Bone marrow (tissue), 2 donors: ENCODE results near the gene TEDC1.
A peak's percentile ranks its signal among the peaks of the same experiment; 100 is the strongest.

ENCODE experiments used
- DNase-seq, 2 donors: peaks; one replicate each; lab custom pipeline; 2025; lab: John Stamatoyannopoulos, UW

Gene TEDC1

DNA sequence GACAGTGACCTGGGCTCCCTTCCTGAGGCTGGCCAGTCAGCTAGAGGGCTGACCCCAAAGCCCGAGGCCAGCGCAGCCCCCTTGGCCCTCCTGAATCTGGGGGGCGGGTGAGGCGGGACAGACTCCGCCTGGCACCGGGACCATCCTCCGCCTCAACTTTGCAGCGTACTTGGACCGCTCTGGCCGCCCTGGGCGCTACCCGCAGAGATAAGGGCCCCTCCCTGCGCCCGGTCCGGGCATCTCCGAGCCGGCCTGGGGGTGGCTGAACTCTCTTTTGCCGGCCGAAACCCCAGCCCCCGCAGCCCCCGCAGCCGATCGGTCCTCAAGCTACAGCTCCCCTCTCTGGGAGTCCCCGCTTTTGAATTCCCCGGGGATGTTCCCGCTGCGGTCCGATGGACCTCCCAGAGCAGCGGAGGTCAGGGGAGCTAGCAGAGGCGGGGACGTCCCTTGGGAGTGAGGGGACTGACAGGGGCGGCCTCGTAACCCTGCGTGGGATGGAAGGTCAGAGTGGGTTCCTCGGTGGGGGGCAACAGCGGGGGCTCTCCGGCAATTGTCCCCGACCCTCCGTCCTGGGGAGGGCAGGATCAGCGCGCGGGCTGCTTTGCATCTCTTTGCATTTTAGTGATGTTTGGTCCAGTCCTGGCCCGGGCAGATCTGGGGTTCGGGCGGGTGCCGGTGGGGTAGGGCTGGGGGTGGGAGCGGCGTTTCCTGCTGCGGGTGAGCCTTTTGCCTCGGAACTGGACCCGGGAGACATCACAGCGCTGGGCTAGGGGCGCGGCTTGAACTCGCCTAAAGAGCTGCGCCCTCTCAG, 4.7 kb upstream of the TEDC1 start, which contains the start of gene CRIP1:
Gene CRIP1, plus strand, starts transcription at position 724 of the 811 bp plus-strand sequence. CDS start 374 bp downstream, outside the sequence.
- no peak for DNase-seq

- peak in 1 of 2 donors; percentile 66 for DNase-seq
Observed at GRCh38 chr14:105486974-105487448, 4.0 kb upstream of the TEDC1 start.

DNA sequence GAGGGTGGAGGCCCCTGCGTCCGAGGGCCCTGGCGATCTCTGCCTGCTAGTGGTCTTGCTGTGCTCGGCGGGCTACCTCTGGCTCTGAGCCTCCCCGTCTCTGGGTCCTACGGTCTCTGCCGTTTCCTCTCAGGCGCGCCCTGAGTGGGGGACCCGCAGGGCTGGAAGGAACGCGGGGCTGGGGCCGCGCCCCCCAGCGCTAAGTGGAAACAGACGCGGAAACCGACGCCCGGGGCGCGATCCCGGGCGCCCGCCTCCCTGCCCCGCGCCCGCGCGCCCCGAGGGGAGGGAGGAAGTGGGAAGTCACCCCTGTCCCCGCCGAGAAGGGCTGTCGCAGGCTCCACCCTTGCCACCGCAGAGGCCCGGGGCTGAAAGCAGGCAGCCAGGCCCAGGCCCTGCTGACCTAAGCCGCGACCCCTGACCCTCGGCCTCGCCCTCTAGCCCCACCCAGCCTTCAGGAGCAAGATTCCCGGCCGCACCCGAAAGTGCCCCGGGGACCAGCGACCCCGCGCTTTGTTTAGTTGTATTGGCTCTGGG, 3.5 kb upstream of the TEDC1 start:
- DNase-seq: peak; percentile 33 to 66

DNA sequence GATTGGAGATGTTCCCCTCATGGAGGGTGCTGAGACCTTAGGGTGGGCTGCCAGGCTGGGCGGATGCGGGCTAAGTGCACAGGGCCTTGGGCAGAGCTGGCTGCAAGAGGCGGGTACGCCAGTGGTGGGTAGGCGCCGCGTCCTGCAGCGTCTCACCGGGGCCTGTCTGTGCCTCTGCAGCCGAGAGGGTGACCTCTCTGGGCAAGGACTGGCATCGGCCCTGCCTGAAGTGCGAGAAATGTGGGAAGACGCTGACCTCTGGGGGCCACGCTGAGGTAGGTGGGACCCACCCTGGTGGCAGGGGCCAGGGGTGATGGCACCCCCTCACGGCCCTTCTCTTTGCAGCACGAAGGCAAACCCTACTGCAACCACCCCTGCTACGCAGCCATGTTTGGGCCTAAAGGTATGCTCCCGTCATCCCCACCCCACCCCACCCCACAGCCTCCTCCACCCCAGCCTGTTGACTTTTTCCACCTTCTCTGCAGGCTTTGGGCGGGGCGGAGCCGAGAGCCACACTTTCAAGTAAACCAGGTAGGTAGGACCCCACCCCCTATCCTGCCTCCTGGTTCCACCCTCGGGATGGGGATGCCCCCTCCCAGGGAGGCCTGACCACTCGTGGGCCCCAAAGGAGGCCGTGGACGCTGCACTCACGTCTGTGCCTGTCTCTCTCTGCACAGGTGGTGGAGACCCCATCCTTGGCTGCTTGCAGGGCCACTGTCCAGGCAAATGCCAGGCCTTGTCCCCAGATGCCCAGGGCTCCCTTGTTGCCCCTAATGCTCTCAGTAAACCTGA, 2.9 kb upstream of the TEDC1 start:
- DNase-seq: no peak

- DNase-seq: no peak
Observed at GRCh38 chr14:105488781-105489541, 2.1 kb upstream of the TEDC1 start.

DNA sequence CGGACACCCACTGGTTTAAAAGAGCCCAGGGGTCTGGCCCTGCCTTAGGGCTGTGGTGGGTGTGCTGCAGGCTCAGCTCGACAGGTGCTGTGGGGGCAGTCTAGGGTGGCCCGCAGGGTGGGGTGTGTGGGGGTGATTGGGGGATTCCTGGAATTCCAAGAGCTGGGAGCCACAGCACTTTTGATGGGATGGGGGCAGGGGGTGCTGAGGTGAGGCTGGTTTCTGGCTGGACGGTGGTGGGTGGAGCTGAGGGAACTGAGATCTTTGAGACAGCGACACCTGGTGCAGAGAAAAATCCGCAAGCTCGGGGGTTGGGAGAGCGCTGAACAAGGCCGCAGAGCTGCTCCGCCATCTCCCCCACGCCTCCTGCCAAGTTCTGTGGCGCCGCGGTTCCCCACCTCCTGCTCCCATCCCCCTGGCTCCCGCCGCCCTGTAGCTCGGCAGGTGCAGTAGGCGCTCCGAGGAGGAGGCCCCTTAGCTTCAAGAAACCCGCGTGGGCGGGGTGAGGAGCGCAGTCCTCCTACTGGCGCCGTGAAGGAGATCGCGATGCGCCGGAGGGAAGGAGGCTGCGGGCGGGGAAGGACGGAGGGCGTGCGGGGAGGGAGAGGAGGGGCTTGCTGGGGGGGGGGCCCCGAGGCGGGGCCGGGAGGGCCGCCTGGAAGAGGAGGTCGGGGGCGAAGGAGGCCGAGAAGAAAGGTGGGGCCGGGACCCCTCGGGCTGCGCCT, 1.3 kb upstream of the TEDC1 start:
- peak; percentile 71 to 84 for DNase-seq

- DNase-seq: peak in 1 of 2 donors; percentile 73
Observed at GRCh38 chr14:105490267-105490571, 827 bp upstream of the TEDC1 start.

- peak; percentile 42 to 70 for DNase-seq
Observed at GRCh38 chr14:105491366-105491973, 424 bp downstream of the TEDC1 start.

GRCh38 chr14:105492031-105492970, 1.3 kb downstream of the TEDC1 start:
- DNase-seq: no peak

GRCh38 chr14:105492971-105493871, 2.2 kb downstream of the TEDC1 start:
- DNase-seq: no peak

- no peak for DNase-seq
Observed at GRCh38 chr14:105493921-105494605, 3.0 kb downstream of the TEDC1 start.

GRCh38 chr14:105494606-105494929, 3.5 kb downstream of the TEDC1 start:
- DNase-seq: no peak

DNA sequence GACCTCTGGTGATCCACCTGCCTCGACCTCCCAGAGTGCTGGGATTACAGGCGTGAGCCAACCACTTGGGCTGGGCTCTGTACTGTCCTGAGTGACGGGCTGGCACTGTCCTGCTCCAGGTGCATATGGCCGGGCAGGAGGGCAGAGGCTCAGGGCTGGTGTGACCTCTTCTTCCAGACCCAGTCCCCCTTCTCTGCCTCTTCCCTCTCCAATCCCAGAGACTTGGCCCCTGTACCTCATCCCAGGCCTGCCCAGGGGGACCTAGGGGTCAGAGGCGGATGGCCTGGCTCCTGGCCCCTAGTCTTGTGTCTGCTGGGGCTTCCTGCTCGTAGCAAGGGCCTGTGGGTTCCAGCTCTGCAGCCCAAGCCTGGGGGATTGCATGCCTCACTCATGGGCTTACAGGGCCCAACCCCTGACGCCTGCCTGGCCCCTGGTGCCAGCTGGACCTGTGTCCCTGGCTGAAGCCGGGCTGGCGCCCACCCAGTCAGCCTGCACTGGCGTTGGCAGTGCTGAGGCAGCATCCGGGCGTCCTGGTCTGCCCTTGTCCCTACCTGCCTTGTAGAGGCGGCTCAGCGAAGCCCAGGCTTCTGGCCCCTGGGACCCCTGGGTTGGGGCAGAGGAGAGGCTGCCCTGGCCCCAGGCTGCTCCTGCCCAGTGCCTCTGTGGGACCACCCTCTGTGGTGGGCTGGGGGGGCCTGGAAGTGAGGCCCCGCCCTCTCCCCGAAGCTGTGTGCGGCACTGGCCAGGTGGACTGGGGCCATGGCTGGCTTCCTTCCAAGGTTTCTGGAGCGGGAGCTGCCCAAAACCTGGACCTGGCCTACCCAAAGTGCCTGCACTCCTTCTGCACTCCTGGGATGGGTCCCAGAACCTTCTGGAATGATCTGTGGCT, 4.3 kb downstream of the TEDC1 start:
- DNase-seq: no peak

DNA sequence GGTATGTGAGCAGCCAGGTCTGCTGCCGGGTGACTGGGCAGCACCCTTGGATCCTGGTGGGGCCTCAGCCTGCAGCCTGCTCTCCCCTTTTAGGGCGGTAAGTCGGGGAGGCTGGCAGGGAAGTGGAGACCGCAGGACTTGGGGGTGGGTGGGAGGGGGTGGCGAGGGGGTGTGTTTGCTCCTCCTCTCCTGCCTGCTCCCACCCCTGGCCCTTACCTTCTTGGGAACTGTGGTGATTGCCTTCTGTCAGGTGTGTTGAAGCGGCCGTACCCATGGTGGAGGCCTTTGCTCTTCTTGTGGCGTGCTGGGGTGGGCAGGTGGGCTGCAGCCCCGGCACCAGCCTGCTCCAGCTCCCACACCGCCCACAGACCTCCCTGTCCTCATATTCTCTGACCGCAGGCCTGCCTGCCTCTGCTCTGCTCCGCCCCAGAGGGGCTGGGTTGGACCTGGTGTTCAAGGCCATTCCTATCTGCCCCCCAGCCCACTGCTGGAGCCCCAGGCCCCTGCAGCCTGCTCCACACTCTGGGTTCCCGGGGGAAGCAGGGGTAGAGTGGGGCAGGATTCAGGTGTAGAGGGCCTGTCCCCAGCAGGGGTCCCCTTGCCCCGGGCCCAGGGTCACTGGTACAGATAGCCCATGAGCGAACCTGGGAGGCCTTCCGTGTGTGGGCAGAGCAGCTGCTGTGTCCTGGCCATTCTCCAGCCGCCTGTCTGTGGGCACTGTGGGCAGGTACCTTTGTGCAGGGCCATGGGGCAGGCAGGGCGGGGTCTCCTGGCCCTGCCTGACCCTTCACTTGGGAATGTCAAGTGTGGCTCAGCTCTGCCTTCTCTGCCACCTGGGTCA, 5.2 kb downstream of the TEDC1 start:
- no peak for DNase-seq

DNA sequence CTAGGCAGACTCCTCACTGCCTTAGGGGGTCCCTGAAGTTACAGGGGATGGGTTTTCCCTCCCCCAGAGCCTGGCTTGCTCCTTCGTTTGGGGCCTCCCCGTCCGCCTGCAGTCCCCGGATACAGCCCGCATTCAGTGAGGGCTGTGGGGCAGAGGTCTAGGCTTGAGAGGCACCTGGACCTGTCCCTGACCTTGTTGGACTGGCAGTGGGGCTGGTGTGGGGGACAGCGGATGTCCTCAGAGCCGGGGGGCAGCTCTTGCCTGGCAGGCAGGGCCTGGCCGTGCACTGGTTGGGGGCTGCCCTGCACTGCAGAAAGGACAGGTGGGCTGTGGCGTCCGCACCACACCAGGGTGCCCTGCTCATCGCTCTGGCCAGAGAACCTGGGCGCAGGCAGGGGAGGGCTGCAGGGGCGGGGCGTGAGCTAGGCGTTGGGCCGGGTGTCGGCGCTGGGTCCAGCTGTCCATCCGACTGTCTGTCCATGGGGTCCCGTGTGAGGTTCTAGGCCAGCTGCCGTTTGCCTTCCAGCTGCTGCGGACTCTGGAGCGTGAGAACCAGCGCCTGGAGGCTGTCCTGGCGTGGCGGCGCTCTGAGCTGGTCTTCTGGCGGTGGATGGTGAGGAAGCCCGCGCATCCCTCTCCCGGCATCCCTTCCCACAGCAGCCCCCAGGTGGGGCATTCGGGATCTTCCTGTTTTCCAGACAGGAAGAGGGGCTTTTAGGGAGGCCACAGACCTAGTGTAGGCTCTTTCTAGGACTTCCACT, 6.0 kb downstream of the TEDC1 start:
- DNase-seq: no peak
